Naive thymus-derived CD8-positive, alpha-beta T cell (primary cell): Measurements from ENCODE around the gene HEATR5B. TPM values are rescaled to one million over a fixed set of nuclear protein-coding genes. Genes with fewer than 3 reads are reported as not detected.
"Not testable (repeated sequence)": the region's sequence is repeated elsewhere in the genome, so short reads cannot be mapped to it uniquely, and the experiment has no call there.

Experiments
- ATAC-seq, 2 donors: fragments of 150-1000 bp; cut with Tn5 transposase in 1 of 2; sonication (Bioruptor Pico), chemical (Tn5 transposase) in 1 of 2; 1 replicate in 1 of 2; 2 replicates in 1 of 2; pipeline ENCODE4 v1.10.0; 2021; ENCODE audit warnings: mild to moderate bottlenecking in 2 of 2, moderate library complexity in 2 of 2
- POLR2A ChIA-PET: fragments of 350-600 bp; sonication (Branson Sonifier 250); formaldehyde crosslinking; loops from one replicate; lab custom pipeline; 2021; ENCODE audit warnings: antibody characterized with exemption; lab: Charles Lee
- DNase-seq, 10 donors: peaks; one replicate each; pipeline versions ENCODE4 v3.0.0 to v3.0.0-alpha.2; 2020 to 2022
- H3K27ac Mint-ChIP-seq, 10 donors: one replicate each; pipeline ENCODE4 v1.8.0; 2020 to 2022; ENCODE audit warnings: mild to moderate bottlenecking in 10 of 10, mixed read lengths in 10 of 10, moderate library complexity in 4 of 10, inconsistent platforms in 1 of 10
- H3K27me3 Mint-ChIP-seq, 5 donors: one replicate each; pipeline ENCODE4 v1.8.0; 2021 to 2022; ENCODE audit warnings: mixed read lengths in 5 of 5
- H3K36me3 Mint-ChIP-seq, 3 donors: one replicate each; pipeline ENCODE4 v1.8.0; 2020 to 2022; ENCODE audit warnings: mixed read lengths in 3 of 3, mild to moderate bottlenecking in 2 of 3, inconsistent platforms in 1 of 3
- H3K4me1 Mint-ChIP-seq, 4 donors: one replicate each; pipeline ENCODE4 v1.8.0; 2021 to 2022; ENCODE audit warnings: mixed read lengths in 4 of 4
- H3K4me3 Mint-ChIP-seq, 10 donors: one replicate each; pipeline ENCODE4 v1.8.0; 2020 to 2022; ENCODE audit warnings: mild to moderate bottlenecking in 10 of 10, mixed read lengths in 10 of 10, moderate library complexity in 6 of 10, inconsistent platforms in 1 of 10
- H3K9me3 Mint-ChIP-seq, 9 donors: one replicate each; pipeline ENCODE4 v1.8.0; 2020 to 2022; ENCODE audit warnings: mixed read lengths in 9 of 9, mild to moderate bottlenecking in 3 of 9, inconsistent platforms in 1 of 9, moderate library complexity in 1 of 9
- polyA plus RNA-seq, 3 donors: library from polyadenylated mRNA; unstranded; fragments of 300-500 nt; fragmentation: Illumina TruSeq; gene quantifications; one replicate each; pipeline ENCODE4 v1.2.3, GENCODE V29; 2021
- total RNA-seq, 8 experiments: library from RNA in 2 of 8; stranded (reverse) in 2 of 8; gene quantifications; one replicate each; pipeline ENCODE4 v1.2.3 and lab custom pipeline; 2021 to 2026

The HEATR5B gene
- total and polyA plus RNA-seq, 5 experiments from 2014 or later: 5.1 to 40.2 (median 10.1) TPM

DNA sequence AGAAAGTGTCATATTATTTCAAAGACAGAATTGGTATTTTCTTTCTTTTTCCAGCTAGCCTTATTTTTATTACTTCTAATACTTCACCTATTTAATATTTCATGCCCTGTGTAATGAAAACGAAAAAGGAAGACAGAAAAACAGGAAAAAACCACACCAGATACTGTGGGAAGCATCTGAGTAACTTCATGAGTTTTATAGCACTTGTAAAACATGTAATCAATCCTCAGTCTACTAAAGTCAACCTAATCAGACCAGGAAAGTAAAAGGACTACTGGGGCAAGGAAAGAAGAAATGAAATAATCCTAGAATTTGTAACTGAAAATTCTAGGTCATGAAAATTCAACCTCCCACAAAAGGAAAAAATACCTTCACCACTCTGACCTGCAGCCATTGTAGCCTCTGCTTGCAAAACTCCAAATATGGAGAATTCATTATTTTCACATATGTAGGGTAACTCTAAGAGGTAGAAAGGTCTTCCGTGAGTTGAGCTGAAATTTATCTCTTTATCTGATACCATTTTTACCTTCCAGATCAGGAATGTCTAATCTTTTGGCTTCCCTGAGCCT lies 83.1 kb downstream of the HEATR5B start:
- H3K9me3 Mint-ChIP-seq: no peaks in the 10 kb centered on the region
- DNase-seq: no peak
- no peak overlapping the region for H3K4me3 Mint-ChIP-seq
- H3K27ac Mint-ChIP-seq: no peak overlapping the region
- POLR2A ChIA-PET: interaction anchor here (1.0 kb wide), 1 partner anchor 34 kb away, joined by 3 read pairs; no protein-coding TSS in a partner anchor
- no peak for ATAC-seq
- no peaks in the 10 kb centered on the region for H3K27me3 Mint-ChIP-seq
- peaks cover 0 to 88% (median 33%) of the 10 kb centered on the region in 3 donors for H3K36me3 Mint-ChIP-seq
- peaks cover 7 to 12% (median 9%) of the 10 kb centered on the region in 4 donors for H3K4me1 Mint-ChIP-seq

DNA sequence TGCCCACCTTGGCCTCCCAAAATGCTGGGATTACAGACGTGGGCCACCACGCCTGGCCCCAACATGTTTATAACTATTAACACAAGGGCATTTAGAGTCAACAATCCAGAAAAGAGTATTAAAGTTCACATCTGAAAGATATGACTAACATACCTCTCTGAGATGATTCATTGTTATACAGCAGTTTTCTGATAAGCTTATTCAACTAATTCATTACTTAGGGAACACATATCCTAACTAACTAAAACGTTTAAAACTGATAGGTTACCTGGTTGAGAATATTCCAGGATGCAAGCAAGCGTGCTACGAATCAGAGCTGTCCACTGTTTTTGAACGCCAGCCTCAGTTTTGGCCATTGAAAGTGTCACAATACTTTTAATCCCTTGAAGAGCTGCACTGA lies 83.9 kb downstream of the HEATR5B start:
- Mint-ChIP-seq H3K36me3 (peaks cover 0 to 87% (median 32%) of the 10 kb centered on the region in 3 donors), H3K4me1 (peaks cover 5 to 11% (median 7%) of the 10 kb centered on the region in 4 donors), H3K27ac (no peak overlapping the region), H3K9me3 (no peaks in the 10 kb centered on the region), H3K27me3 (no peaks in the 10 kb centered on the region), H3K4me3 (no peak overlapping the region)
- DNase-seq (no peak), ATAC-seq (no peak)
- POLR2A ChIA-PET: no interaction called here

DNA sequence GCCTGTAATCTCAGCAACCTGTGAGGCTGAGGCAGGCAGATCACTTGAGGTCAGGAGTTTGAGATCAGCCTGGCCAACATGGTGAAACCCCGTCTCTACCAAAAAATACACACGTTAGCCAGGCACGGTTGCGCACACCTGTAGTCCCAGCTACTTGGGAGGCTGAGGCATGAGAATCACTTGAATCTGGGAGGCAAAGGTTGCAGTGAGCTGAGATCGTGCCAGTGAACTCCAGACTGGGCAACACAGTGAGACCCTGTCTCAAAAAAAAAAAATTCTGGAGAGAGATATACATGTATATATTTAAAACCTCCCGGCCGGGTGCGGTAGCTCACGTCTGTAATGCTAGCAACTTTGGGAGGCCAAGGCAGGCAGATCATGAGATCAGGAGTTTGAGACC lies 84.8 kb downstream of the HEATR5B start:
- H3K4me1 Mint-ChIP-seq, DNase-seq, H3K27ac Mint-ChIP-seq, H3K4me3 Mint-ChIP-seq, H3K27me3 Mint-ChIP-seq, H3K9me3 Mint-ChIP-seq, ATAC-seq: not testable (repeated sequence)
- POLR2A ChIA-PET: interaction anchor here (0.6 kb wide), 1 partner anchor 23 kb away, joined by 4 read pairs; no protein-coding TSS in a partner anchor
- H3K36me3 Mint-ChIP-seq: peaks cover 0 to 82% (median 32%) of the 10 kb centered on the region in 3 donors

DNA sequence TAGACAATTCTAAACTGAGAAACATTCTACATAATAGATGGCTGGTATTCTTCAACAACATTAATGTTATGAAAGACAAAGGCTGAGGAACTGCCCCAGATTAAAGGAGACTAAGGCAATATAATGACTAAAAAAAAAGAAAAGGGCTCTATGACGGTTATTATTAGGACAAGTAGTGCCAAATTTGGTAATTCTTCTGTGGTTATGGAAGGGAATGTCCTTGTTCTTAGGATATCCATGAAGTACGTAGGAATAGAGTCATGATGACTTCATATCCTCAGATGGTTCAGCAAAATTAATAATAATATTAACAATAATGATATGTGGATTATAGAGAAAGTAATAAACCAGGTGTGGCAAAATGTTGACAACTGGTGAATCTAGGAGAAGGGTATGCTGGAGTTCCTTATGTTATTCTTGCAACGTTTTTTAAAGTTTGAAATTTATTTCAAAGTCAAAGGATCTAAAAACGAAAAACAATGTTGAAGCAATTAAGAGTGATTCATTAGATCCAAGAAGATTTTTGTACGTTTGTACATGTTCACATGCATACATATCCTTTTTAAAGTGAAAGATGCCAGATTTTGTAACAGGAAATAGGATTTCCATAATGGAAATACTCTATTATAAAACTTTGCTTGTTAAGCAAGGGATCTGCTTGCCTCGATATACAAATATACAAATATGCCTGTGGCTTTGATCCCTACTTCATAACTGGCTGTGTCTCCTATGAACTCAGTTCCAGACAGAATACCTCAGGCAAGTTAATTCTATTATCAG lies 90.1 kb downstream of the HEATR5B start:
- POLR2A ChIA-PET: no interaction called here
- DNase-seq (no peak), ATAC-seq (no peak)
- Mint-ChIP-seq H3K27me3 (no peaks in the 10 kb centered on the region), H3K4me1 (peaks cover 0 to 2% (median 0%) of the 10 kb centered on the region in 4 donors), H3K27ac (peak overlapping the region in 2 of 10 donors; percentile 51 to 64), H3K36me3 (peaks cover 0 to 59% (median 23%) of the 10 kb centered on the region in 3 donors), H3K4me3 (no peak overlapping the region), H3K9me3 (no peaks in the 10 kb centered on the region)

DNA sequence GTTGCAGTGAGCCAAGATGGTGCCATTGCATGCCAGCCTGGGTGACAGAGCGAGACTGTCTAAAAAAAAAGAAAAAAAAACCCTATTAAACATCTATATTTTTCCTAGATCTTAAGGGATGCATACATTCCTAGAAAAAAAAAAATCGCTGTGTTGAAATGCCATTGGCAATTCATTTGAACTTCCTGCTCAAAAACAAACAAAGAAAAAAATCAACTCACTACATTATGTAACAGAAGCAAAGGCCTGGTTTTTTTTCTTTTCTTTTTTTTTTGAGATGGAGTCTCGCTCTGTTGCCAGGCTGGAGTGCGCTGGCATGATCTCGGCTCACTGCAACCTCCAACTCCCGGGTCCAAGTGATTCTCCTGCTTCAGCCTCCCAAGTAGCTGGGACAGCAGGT lies 96.2 kb downstream of the HEATR5B start:
- no peaks in the 10 kb centered on the region for H3K27me3 Mint-ChIP-seq
- peaks cover 0 to 2% (median 0%) of the 10 kb centered on the region in 4 donors for H3K4me1 Mint-ChIP-seq
- H3K36me3 Mint-ChIP-seq: peaks cover 0 to 53% (median 18%) of the 10 kb centered on the region in 3 donors
- no peaks in the 10 kb centered on the region for H3K9me3 Mint-ChIP-seq
- H3K27ac Mint-ChIP-seq: peak overlapping the region in 2 of 10 donors; percentile 58 to 63
- H3K4me3 Mint-ChIP-seq: no peak overlapping the region
- ATAC-seq: no peak
- POLR2A ChIA-PET: interaction anchor here (1.2 kb wide), 1 partner anchor 22 kb away, joined by 3 read pairs; the partner anchor contains the start of gene STRN
- no peak for DNase-seq

DNA sequence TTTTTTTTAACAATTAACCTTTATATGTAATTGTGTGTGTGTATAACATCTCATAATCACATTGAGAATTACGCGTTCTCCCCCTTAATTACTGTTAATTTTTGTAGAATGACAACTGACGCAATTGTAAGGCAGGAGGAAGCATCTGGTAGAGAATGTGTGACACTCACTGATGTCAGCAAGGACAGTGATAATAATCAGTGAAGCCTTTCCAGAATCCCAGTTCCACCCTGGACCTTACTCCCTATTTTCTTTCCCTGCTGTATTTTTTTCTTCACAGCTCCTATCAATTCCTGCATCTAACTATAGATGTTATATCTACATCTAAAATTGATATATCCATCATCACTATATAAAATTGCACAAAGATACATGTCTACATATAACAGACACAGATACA lies 101.7 kb downstream of the HEATR5B start:
- H3K36me3 Mint-ChIP-seq: peaks cover 0 to 49% (median 20%) of the 10 kb centered on the region in 3 donors
- POLR2A ChIA-PET: interaction anchor here (1.5 kb wide), 1 partner anchor 16 kb away, joined by 3 read pairs; the partner anchor contains the start of gene STRN
- peaks cover 0 to 1% (median 0%) of the 10 kb centered on the region in 4 donors for H3K4me1 Mint-ChIP-seq
- no peaks in the 10 kb centered on the region for H3K27me3 Mint-ChIP-seq
- H3K4me3 Mint-ChIP-seq: no peak overlapping the region
- H3K27ac Mint-ChIP-seq: peak overlapping the region in 1 of 10 donors; percentile 15
- DNase-seq: no peak
- ATAC-seq: no peak
- peaks cover 0 to 6% (median 0%) of the 10 kb centered on the region in 9 donors for H3K9me3 Mint-ChIP-seq

DNA sequence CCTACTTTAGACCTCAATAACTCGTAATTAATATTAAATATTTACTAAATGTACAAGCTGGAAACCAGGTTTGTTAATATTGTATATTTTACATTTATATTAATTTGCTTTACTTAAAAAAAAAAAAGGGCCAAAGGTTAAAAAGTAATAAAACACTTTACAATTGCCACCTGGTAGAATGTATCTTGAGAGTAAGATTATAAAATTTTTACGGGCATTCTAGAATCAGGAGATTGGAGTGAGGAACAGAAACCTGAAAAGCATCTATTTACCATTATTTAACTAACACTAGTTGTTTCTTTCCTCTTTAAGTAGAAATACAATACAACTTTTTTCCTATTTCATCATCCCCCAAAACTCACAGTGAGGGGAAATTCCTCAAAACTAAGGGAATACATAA lies 102.3 kb downstream of the HEATR5B start:
- DNase-seq (no peak), ATAC-seq (no peak)
- Mint-ChIP-seq H3K4me1 (peaks cover 0 to 1% (median 0%) of the 10 kb centered on the region in 4 donors), H3K36me3 (peaks cover 0 to 44% (median 20%) of the 10 kb centered on the region in 3 donors), H3K4me3 (no peak overlapping the region), H3K9me3 (peaks cover 0 to 6% (median 0%) of the 10 kb centered on the region in 9 donors), H3K27me3 (no peaks in the 10 kb centered on the region), H3K27ac (no peak overlapping the region)
- POLR2A ChIA-PET: interaction anchor here (1.5 kb wide), 1 partner anchor 15 kb away, joined by 3 read pairs; the partner anchor contains the start of gene STRN

DNA sequence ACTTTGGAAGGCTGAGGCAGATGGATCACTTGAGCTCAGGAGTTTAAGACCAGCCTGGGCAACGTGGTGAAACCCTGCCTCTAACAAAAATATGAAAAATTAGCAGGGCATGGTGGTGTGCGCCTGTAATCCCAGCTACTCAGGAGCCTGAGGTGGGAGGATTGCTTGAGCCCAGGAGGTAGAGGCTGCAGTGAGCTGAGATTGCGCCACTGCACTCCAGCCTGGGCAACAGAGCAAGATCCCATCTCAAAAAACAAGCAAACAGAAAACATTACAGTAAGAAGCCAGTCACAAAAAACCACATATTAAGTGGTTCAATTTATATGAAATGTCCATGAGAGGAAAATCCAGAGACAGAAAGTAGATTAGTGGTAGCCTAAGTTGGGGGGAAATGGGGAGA lies 105.2 kb downstream of the HEATR5B start:
- H3K4me1 Mint-ChIP-seq, H3K27me3 Mint-ChIP-seq, H3K4me3 Mint-ChIP-seq, DNase-seq, ATAC-seq, H3K9me3 Mint-ChIP-seq, POLR2A ChIA-PET: not testable (repeated sequence)
- peak overlapping the region in 4 of 10 donors; percentile 1 to 59 (median 30) for H3K27ac Mint-ChIP-seq
- H3K36me3 Mint-ChIP-seq: peaks cover 0 to 27% (median 17%) of the 10 kb centered on the region in 3 donors

DNA sequence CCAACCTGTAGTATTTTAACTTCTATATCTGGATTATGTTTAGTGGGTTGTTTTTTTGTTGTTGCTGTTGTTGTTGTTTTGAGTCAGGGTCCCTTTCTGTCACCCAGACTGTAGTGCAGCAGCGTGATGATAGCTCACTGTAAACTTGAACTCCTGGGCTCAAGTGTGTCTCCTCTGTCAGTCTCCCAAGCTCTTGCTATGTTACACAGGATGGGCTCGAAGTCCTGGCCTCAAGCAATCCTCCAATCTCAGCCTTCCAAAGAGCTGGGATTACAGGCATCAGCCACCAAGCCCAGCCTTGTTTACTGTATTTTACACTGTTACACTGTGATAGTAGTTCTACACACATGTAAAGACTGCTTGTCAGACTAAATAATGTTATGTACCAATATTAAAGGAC lies 108.1 kb downstream of the HEATR5B start:
- Mint-ChIP-seq H3K36me3 (peaks cover 0 to 17% (median 16%) of the 10 kb centered on the region in 3 donors), H3K4me3 (no peak overlapping the region), H3K9me3 (peaks cover 0 to 6% (median 0%) of the 10 kb centered on the region in 9 donors), H3K4me1 (peaks cover 0 to 1% (median 0%) of the 10 kb centered on the region in 4 donors), H3K27ac (peak overlapping the region in 3 of 10 donors; percentile 8 to 60 (median 29)), H3K27me3 (no peaks in the 10 kb centered on the region)
- POLR2A ChIA-PET: interaction anchor here (0.6 kb wide), 2 partner anchors 24 to 639 kb away, joined by 3 to 4 read pairs; no protein-coding TSS in a partner anchor
- DNase-seq (no peak), ATAC-seq (no peak)

DNA sequence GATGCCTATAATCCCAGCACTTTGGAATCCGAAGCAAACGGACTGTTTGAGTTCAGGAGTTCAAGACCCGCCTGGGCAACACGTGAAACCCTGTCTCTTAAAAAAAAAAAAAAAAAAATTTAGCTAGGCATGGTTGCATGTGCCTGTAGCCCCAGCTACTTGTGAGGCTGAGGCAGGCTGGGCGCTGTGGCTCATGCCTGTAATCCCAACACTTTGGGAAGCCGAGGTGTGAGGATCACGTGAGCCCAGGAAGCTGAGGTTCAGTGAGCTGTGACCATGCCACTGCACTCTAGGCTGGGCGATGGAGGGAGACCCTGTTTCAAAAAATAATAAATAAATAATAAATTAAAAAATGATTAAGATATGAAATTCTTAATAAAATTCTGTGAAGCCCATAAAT lies 108.9 kb downstream of the HEATR5B start:
- Mint-ChIP-seq H3K4me3 (no peak overlapping the region), H3K27me3 (no peaks in the 10 kb centered on the region), H3K9me3 (peaks cover 0 to 6% (median 0%) of the 10 kb centered on the region in 9 donors), H3K4me1 (peaks cover 0 to 1% (median 0%) of the 10 kb centered on the region in 4 donors), H3K27ac (no peak overlapping the region), H3K36me3 (peaks cover 0 to 17% (median 13%) of the 10 kb centered on the region in 3 donors)
- POLR2A ChIA-PET: no interaction called here
- ATAC-seq (no peak), DNase-seq (no peak)

DNA sequence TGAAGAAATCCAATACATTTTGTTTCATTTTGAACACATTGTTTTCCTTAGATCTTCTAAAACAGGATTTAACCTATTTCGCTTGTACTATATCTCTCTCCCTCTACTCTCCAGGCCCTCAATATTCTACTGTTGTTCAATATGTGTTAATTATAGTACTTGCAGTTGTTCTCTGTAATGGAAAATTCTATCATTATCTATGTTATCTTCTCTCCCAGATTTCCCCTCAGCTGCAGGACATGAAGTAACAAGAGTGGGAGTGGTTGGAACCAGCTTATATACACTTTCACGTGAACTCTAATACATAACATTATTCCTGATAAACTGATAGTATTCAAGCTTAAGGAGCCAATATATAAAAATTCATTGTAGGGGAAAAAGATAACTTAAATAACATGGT lies 110.9 kb downstream of the HEATR5B start:
- no peaks in the 10 kb centered on the region for H3K27me3 Mint-ChIP-seq
- no peak overlapping the region for H3K4me3 Mint-ChIP-seq
- peaks cover 0 to 5% (median 0%) of the 10 kb centered on the region in 9 donors for H3K9me3 Mint-ChIP-seq
- peaks cover 0 to 3% (median 0%) of the 10 kb centered on the region in 3 donors for H3K36me3 Mint-ChIP-seq
- no peaks in the 10 kb centered on the region for H3K4me1 Mint-ChIP-seq
- no peak for DNase-seq
- no peak for ATAC-seq
- POLR2A ChIA-PET: interaction anchor here (0.6 kb wide), 2 partner anchors 168 to 1212 kb away, joined by 3 read pairs; no protein-coding TSS in a partner anchor
- no peak overlapping the region for H3K27ac Mint-ChIP-seq

DNA sequence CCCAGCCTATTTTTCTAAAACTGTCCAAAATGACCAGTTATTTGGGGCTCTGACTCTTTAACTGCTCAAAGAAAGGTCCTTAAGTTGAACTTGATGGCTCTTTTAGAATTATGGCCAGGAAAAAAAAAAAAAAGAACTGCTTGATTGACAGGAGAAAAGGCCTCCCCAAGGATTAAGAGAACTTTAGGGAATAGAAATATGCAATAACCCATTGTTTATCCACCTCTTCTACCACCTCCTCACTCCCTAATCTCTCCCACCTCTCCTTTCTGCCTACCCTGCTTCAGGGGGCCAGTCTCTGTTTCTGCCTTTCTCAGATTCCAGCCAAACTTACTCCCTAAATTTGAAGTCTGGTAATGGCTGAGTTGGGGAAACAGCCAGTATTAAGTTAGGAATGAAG lies 112.2 kb downstream of the HEATR5B start:
- H3K4me3 Mint-ChIP-seq: no peak overlapping the region
- POLR2A ChIA-PET: no interaction called here
- H3K4me1 Mint-ChIP-seq: peaks cover 3 to 10% (median 8%) of the 10 kb centered on the region in 4 donors

More for the DNA sequence above, 112.2 kb downstream of the HEATR5B start:
- Mint-ChIP-seq H3K36me3 (no peaks in the 10 kb centered on the region), H3K27me3 (no peaks in the 10 kb centered on the region), H3K9me3 (no peaks in the 10 kb centered on the region), H3K27ac (no peak overlapping the region)
- no peak for ATAC-seq
- no peak for DNase-seq
